ENCODE results near the gene LAMB3.

DNA sequence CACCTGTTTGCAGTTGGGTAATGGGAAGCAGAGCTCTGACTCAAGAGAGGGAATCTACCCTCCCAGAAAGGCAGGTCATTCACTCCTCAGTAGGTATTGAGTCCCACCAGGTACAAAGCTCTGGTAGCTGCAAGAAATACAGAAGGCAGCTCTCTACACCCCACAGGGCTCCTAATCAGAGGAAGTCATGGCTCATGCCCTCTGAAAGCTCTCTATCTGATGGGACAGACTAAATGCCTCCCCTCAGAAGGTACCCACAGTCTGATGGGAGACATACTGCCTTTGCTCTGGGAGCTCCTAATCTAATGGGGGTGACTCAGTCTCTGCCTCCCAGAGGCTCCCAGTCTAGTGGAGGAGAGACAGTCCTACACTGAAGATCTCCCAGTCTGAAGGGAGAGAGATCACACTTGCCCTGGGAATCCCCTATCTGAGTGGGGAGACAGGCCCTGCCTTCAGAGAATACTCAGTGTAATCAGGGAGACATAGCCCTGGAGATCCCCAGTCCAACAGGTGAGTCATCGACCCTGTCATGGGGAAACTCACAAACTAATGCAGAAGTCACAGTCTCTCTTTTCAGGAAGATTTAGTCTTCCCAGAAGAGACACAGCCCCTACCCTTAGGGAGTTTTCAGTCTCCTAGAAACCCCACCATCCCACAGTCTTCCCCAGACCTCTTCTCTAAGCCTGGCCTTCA lies 45.0 kb downstream of the LAMB3 start:
- TF ChIP-seq CTCF (IDR thresholded peaks at IDR 0.05): no peak
- TF ChIP-seq POLR2AphosphoS5 (IDR thresholded peaks at IDR 0.05): no peak
- no peak for TF ChIP-seq POLR2A (IDR thresholded peaks at IDR 0.05)
